GM12878 (cell line): ENCODE measurements around the gene IKZF1. TPM values are rescaled to one million over a fixed set of nuclear protein-coding genes. Genes with fewer than 3 reads are reported as not detected.

Source experiments
- ATAC-seq: fragments of 200-7000 bp; cut with Tn5 transposase; 3 replicates; pipeline ENCODE4 v1.9.1; 2020; ENCODE audit warnings: mild to moderate bottlenecking, moderate library complexity
- BruUV-seq: library from RNA; stranded (reverse); fragments of 400-500 nt; replicated peaks from 2 replicates; lab custom pipeline; 2021; lab: Mats Ljungman, UMichigan
- CTCF ChIA-PET: fragments of 300-600 bp; sonication (Branson Sonifier 250); formaldehyde crosslinking; extraction: SDS; loops from one replicate; lab custom pipeline; 2021; ENCODE audit warnings: inconsistent platforms; lab: Yijun Ruan, JAX
- POLR2A ChIA-PET: fragments of 350-600 bp; formaldehyde crosslinking; extraction: SDS; loops from one replicate; lab custom pipeline; 2021; ENCODE audit warnings: inconsistent platforms; lab: Charles Lee
- RAD21 ChIA-PET: fragments of 300-600 bp; sonication (Branson Sonifier 250); formaldehyde crosslinking; loops from one replicate; lab custom pipeline; 2023; ENCODE audit warnings: antibody characterized with exemption; ENCODE audit not compliant: unreplicated experiment; lab: Charles Lee
- SMC1A ChIA-PET: fragments of 300-600 bp; sonication (Branson Sonifier 250); formaldehyde crosslinking; loops from one replicate; lab custom pipeline; 2023; ENCODE audit not compliant: unreplicated experiment, uncharacterized antibody; lab: Charles Lee
- DNase-seq: peaks from one replicate; pipeline ENCODE4 v3.0.0-alpha.2; 2011; ENCODE audit warnings: low read depth, low spot score
- FAIRE-seq: peaks from 3 replicates; lab custom pipeline; 2011; peaks lifted over from hg19 to GRCh38; lab: Jason Lieb, UNC
- H2AFZ ChIP-seq: 2 replicates; pipeline ENCODE4 v1.6.0; 2011; ENCODE audit warnings: low read depth, low read length, control low read depth; ENCODE audit not compliant: control insufficient read depth
- H3K27ac ChIP-seq: 2 replicates; pipeline ENCODE4 v1.5.1; 2011; ENCODE audit warnings: control low read depth; ENCODE audit not compliant: control insufficient read depth, insufficient read depth
- H3K27me3 ChIP-seq, 2 experiments: replicated peaks in 1 of 2; 2 replicates each; pipeline versions ENCODE4 v1.6.0 to v1.6.1; 2011; ENCODE audit warnings: low read length in 1 of 2; ENCODE audit not compliant: control insufficient read depth in 2 of 2, insufficient read depth in 2 of 2
- H3K36me3 ChIP-seq, 2 experiments: 2 replicates each; pipeline ENCODE4 v1.5.1; 2011; ENCODE audit warnings: low read length in 1 of 2; ENCODE audit not compliant: control insufficient read depth in 2 of 2, insufficient read depth in 2 of 2
- H3K4me1 ChIP-seq: 2 replicates; pipeline ENCODE4 v1.6.1; 2011; ENCODE audit warnings: mild to moderate bottlenecking, low read length, moderate library complexity, mixed read lengths; ENCODE audit not compliant: control insufficient read depth, insufficient read depth
- H3K4me2 ChIP-seq: 2 replicates; pipeline ENCODE4 v1.6.0; 2011; ENCODE audit warnings: control low read depth; ENCODE audit not compliant: control insufficient read depth, insufficient read depth
- H3K4me3 ChIP-seq: fragments of 200-600 bp; sonication (generic); 2 replicates; pipeline ENCODE4 v1.5.1; 2016
- H3K79me2 ChIP-seq: 2 replicates; pipeline ENCODE4 v1.6.0; 2011; ENCODE audit warnings: low read length; ENCODE audit not compliant: control insufficient read depth, insufficient read depth
- H3K9ac ChIP-seq: 2 replicates; pipeline ENCODE4 v1.8.0; 2011; ENCODE audit warnings: low read length, control low read depth, mixed read lengths; ENCODE audit not compliant: control insufficient read depth, insufficient read depth
- H3K9me3 ChIP-seq: replicated peaks from 3 replicates; pipeline ENCODE4 v1.5.1; 2011; ENCODE audit warnings: mild to moderate bottlenecking, low read length; ENCODE audit not compliant: control insufficient read depth, insufficient read depth
- H4K20me1 ChIP-seq: 2 replicates; pipeline ENCODE4 v1.6.0; 2011; ENCODE audit not compliant: control insufficient read depth, insufficient read depth
- BHLHE40 ChIP-seq, 2 experiments: fragments of 450-650 bp in 1 of 2; IDR thresholded peaks; 2 replicates each; pipeline ENCODE4 v1.6.1; 2011 to 2017; ENCODE audit warnings: low read depth in 2 of 2, borderline replicate concordance in 1 of 2, improper control_type of control experiment in 1 of 2, low read length in 1 of 2, mild to moderate bottlenecking in 1 of 2
- CREM ChIP-seq: IDR thresholded peaks from 2 replicates; pipeline ENCODE4 v1.6.1; 2014; ENCODE audit warnings: antibody characterized with exemption, low read depth
- CTCF ChIP-seq, 3 experiments: IDR thresholded peaks in 2 of 3; conservative IDR thresholded peaks in 1 of 3; 2 replicates each; pipeline ENCODE4 v1.5.1; 2011; ENCODE audit warnings: low read depth in 3 of 3, low read length in 3 of 3, mild to moderate bottlenecking in 3 of 3, control low read depth in 2 of 3, moderate library complexity in 2 of 3, inconsistent platforms in 1 of 3, mixed read lengths in 1 of 3; ENCODE audit not compliant: control insufficient read depth in 2 of 3, insufficient read depth in 1 of 3; ENCODE audit errors: extremely low read depth in 1 of 3
- E2F8 ChIP-seq: fragments of 450-650 bp; IDR thresholded peaks from 2 replicates; pipeline ENCODE4 v1.6.1; 2018; ENCODE audit warnings: mild to moderate bottlenecking, low read depth, moderate library complexity; ENCODE audit not compliant: partially characterized antibody
- FOS ChIP-seq: IDR thresholded peaks from 3 replicates; pipeline ENCODE4 v1.6.1; 2011; ENCODE audit warnings: borderline replicate concordance; ENCODE audit not compliant: insufficient read length; ENCODE audit errors: extremely low read depth
- HCFC1 ChIP-seq: fragments of 150-350 bp; IDR thresholded peaks from 2 replicates; pipeline ENCODE4 v1.6.1; 2014; ENCODE audit warnings: low read length
- MEF2B ChIP-seq: fragments of 450-650 bp; IDR thresholded peaks from 2 replicates; pipeline ENCODE4 v1.6.1; 2018; ENCODE audit warnings: mild to moderate bottlenecking, moderate library complexity; ENCODE audit not compliant: partially characterized antibody, poor library complexity, severe bottlenecking
- TAF1 ChIP-seq: IDR thresholded peaks from 2 replicates; pipeline ENCODE4 v1.6.1; 2011; ENCODE audit warnings: mild to moderate bottlenecking, low read depth, low read length, borderline replicate concordance
- ZNF622 ChIP-seq: fragments of 450-650 bp; IDR thresholded peaks from 2 replicates; pipeline ENCODE4 v1.6.1; 2017; ENCODE audit warnings: mild to moderate bottlenecking, inconsistent platforms
- WGBS: methylation state at CpG from one replicate; pipeline ENCODE4 v1.1.6; 2016; ENCODE audit warnings: low lambda C conversion rate; ENCODE audit not compliant: insufficient replicate concordance, insufficient coverage; ENCODE audit errors: missing lambda C conversion rate; 5-methylcytosine and 5-hydroxymethylcytosine counted together
- in situ Hi-C: fragments of 300-500 bp; cut with MboI; formaldehyde crosslinking; loops from 9 replicates; pipeline ENCODE4 v1.14.3; 2018; ENCODE audit warnings: mixed read lengths
- intact Hi-C: fragments of 100-400 bp; cut with micrococcal nuclease; formaldehyde crosslinking; loops from one replicate; pipeline ENCODE4 v1.14.2; 2022; ENCODE audit not compliant: unreplicated experiment
- polyA plus RNA-seq, 11 experiments: library from polyadenylated mRNA; depleted of rRNA in 4 of 11; unstranded in 6 of 11; stranded (reverse) in 5 of 11; fragments of >200 nt; fragmentation: Nextera tagmentation in 4 of 11; fragmentation: Illumina TruSeq in 1 of 11; extraction: Ambion mirVana in 4 of 11; extraction: Trizol in 1 of 11; gene quantifications; 1 replicate in 1 of 11; 2 replicates in 10 of 11; pipeline versions ENCODE4 v1.2.1 to v1.2.3, GENCODE V29; 2011 to 2016; ENCODE audit warnings: inconsistent platforms in 2 of 11, missing spikeins in 2 of 11, low read depth in 1 of 11
- total RNA-seq, 4 experiments: library from RNA; depleted of rRNA in 3 of 4; stranded (reverse); fragments of >200 nt in 3 of 4; fragmentation: Illumina TruSeq in 1 of 4; extraction: Trizol in 1 of 4; gene quantifications; 2 replicates each; pipeline versions ENCODE4 v1.2.1 to v1.2.3, GENCODE V29; 2013 to 2021

IKZF1 gene
- total and polyA plus RNA-seq, 10 of the 15 experiments (the other 5 are each of a cell fraction or from before 2014, with no cell fraction given), result 27.2 to 125 (median 71.6) TPM

GRCh38 chr7:50423860-50424259, 119.3 kb downstream of the IKZF1 start:
- no peaks in the 10 kb centered on the region for H3K9me3 ChIP-seq
- intact Hi-C loops (no loop called here), in situ Hi-C loops (no loop called here)
- H3K27me3 ChIP-seq, result no peaks in the 10 kb centered on the region
- ChIA-PET POLR2A (interaction anchor here (1.1 kb wide), 1 partner anchor 9 kb away, joined by 3 read pairs; no protein-coding TSS in a partner anchor), SMC1A (interaction anchor here (0.7 to 3.6 kb wide), 9 partner anchors 9 to 280 kb away, joined by 3 to 11 read pairs (median 4); no protein-coding TSS in a partner anchor), CTCF (interaction anchor here (0.8 to 14.6 kb wide), 7 partner anchors 19 to 311 kb away, joined by 3 to 257 read pairs (median 6); no protein-coding TSS in a partner anchor), RAD21 (interaction anchor here (1.4 to 1.5 kb wide), 2 partner anchors 219 to 221 kb away, joined by 4 to 5 read pairs; no protein-coding TSS in a partner anchor)
- no peak overlapping the region for H3K4me2 ChIP-seq
- FAIRE-seq (no peak), ATAC-seq (peak; percentile 64), DNase-seq (no peak)
- TF ChIP-seq TAF1, result no peak
- TF ChIP-seq MEF2B, result peak; percentile 29
- WGBS, result 8% methylated on average over 4 of the region's 4 CpGs
- H3K9ac ChIP-seq, result no peak overlapping the region
- H2AFZ ChIP-seq, result no peak overlapping the region
- no TSS peak for BruUV-seq
- no peaks in the 10 kb centered on the region for H4K20me1 ChIP-seq
- no peak overlapping the region for H3K27ac ChIP-seq
- H3K4me3 ChIP-seq, result no peak overlapping the region
- no peaks in the 10 kb centered on the region for H3K36me3 ChIP-seq
- no peaks in the 10 kb centered on the region for H3K4me1 ChIP-seq
- no peaks in the 10 kb centered on the region for H3K79me2 ChIP-seq

GRCh38 chr7:50425318-50425717, 120.8 kb downstream of the IKZF1 start:
- Histone ChIP-seq H3K9me3 (no peaks in the 10 kb centered on the region), H4K20me1 (no peaks in the 10 kb centered on the region), H3K4me1 (no peaks in the 10 kb centered on the region), H3K4me2 (no peak overlapping the region), H3K79me2 (no peaks in the 10 kb centered on the region), H3K36me3 (no peaks in the 10 kb centered on the region), H3K9ac (no peak overlapping the region), H3K27me3 (no peaks in the 10 kb centered on the region), H2AFZ (no peak overlapping the region), H3K4me3 (no peak overlapping the region), H3K27ac (no peak overlapping the region)
- 82% methylated on average over 6 of the region's 6 CpGs for WGBS
- in situ Hi-C loops, result no loop called here
- RAD21 ChIA-PET, result no interaction called here
- no peak for DNase-seq
- ATAC-seq, result no peak
- BruUV-seq, result no TSS peak
- SMC1A ChIA-PET, result interaction anchor here (0.8 to 1.3 kb wide), 3 partner anchors 17 to 23 kb away, joined by 3 to 4 read pairs (median 4); no protein-coding TSS in a partner anchor
- intact Hi-C loops, result no loop called here
- CTCF ChIA-PET, result interaction anchor here (0.7 to 14.6 kb wide), 4 partner anchors 17 to 290 kb away, joined by 3 to 257 read pairs (median 5); no protein-coding TSS in a partner anchor
- no peak for FAIRE-seq
- POLR2A ChIA-PET, result interaction anchor here (0.7 kb wide), 1 partner anchor 20 kb away, joined by 3 read pairs; no protein-coding TSS in a partner anchor
- no peak for TF ChIP-seq BHLHE40 (IDR thresholded peaks at IDR 0.05; ENCODE audit: borderline replicate concordance in 1 of 2, low read depth in 2 of 2, low read length in 1 of 2)
- TF ChIP-seq ZNF622, result no peak
- no peak for TF ChIP-seq E2F8
- no peak for TF ChIP-seq CREM
- TF ChIP-seq FOS, result no peak
- no peak for TF ChIP-seq HCFC1
- no peak for TF ChIP-seq CTCF (IDR thresholded peaks at IDR 0.05 in 2 of 3, conservative IDR thresholded peaks at IDR 0.05 in 1 of 3; ENCODE audit: control insufficient read depth in 2 of 3, extremely low read depth in 1 of 3, insufficient read depth in 1 of 3, low read depth in 3 of 3, low read length in 3 of 3)
